ENCODE results near the gene LCK.

LCK gene

DNA sequence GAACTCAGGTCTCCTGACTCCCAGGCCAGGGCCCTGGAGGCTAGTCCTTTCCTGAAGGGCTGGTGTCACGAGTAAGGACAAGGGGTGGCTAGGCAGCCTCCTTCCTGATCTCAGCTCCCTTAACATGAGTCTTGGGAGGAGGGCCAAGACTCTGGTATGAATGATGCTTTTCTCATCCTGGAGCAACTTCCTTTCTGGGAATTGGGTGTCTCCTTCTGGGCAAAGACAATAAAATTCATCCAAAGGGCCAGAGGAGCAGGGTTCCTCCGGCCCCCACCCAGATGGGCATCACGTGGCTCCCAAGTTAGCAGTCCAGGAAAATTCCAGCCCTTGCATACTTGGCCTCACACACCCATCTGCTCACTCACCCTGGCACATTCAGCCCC is 4.2 kb upstream of the LCK start, which contains the start of gene FAM167B:
FAM167B (plus strand) TSS at position 335 of the 386 bp plus-strand sequence. CDS start 200 bp downstream, outside the sequence.
- H3K4me3 ChIP-seq (replicated peaks; ENCODE audit: low read depth, low read length): no peak within 1 kb of the TSS
- peak; percentile 69 for DNase-seq (ENCODE audit: extremely low read depth, low read depth)
- TF ChIP-seq, protein P1, sequence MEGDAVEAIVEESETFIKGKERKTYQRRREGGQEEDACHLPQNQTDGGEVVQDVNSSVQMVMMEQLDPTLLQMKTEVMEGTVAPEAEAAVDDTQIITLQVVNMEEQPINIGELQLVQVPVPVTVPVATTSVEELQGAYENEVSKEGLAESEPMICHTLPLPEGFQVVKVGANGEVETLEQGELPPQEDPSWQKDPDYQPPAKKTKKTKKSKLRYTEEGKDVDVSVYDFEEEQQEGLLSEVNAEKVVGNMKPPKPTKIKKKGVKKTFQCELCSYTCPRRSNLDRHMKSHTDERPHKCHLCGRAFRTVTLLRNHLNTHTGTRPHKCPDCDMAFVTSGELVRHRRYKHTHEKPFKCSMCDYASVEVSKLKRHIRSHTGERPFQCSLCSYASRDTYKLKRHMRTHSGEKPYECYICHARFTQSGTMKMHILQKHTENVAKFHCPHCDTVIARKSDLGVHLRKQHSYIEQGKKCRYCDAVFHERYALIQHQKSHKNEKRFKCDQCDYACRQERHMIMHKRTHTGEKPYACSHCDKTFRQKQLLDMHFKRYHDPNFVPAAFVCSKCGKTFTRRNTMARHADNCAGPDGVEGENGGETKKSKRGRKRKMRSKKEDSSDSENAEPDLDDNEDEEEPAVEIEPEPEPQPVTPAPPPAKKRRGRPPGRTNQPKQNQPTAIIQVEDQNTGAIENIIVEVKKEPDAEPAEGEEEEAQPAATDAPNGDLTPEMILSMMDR (IDR thresholded peaks at IDR 0.05; ENCODE audit: low read depth, low read length, missing control alignments): no peak

GRCh38 chr1:32247452-32247851 is 3.6 kb upstream of the LCK start:
- DNase-seq (ENCODE audit: extremely low read depth, low read depth): no peak
- TF ChIP-seq, protein P1 (IDR thresholded peaks at IDR 0.05; ENCODE audit: low read depth, low read length, missing control alignments): no peak
- H3K4me3 ChIP-seq (replicated peaks; ENCODE audit: low read depth, low read length): no peak overlapping the region

- H3K4me3 ChIP-seq (replicated peaks; ENCODE audit: low read depth, low read length): 0 out of 2 replicates have a peak overlapping the region, but pooled peaks have one; percentile 15
- TF ChIP-seq, protein P1 (IDR thresholded peaks at IDR 0.05; ENCODE audit: low read depth, low read length, missing control alignments): peak; percentile 93
- DNase-seq (ENCODE audit: extremely low read depth, low read depth): no peak
These were observed 2.8 kb upstream of the LCK start for GRCh38 chr1:32247983-32248889.

DNA sequence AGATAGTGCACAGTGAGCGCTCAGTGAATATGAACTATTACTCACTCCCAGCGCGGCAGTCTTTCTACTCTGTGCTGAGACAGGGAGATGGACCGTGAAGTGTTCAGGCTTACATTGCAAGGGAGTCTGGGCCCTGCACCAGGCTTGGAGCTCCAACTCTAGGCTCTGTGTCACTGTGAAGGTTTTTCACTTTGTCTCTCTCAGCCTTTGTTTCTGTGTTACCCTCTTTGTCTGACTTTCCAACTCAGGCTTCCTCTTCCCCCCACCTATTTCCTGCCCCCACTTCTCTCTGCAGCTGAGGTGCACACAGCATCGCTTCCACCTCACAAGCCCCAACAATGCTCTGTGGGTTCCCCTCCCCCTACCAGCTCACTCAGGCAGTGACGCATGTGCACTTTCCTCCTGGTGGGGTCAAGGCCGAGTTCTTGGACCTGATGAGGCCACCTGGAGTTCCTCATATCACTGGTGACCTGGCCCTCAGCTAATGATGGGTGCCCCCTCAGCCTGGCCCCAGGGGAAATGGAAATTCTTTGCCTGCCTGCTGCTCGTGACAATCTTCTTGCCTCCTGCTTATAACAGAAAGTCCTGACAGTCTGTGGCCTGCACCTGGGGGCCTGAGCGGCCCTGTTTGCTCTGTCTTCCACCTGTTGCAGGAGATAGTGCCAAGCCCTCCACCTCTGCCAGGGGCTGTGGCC is 1.1 kb upstream of the LCK start:
- no peak for DNase-seq (ENCODE audit: extremely low read depth, low read depth)
- TF ChIP-seq, protein P1 (IDR thresholded peaks at IDR 0.05; ENCODE audit: low read depth, low read length, missing control alignments): no peak
- H3K4me3 ChIP-seq (replicated peaks; ENCODE audit: low read depth, low read length): no peak overlapping the region

GRCh38 chr1:32255072-32256071 is 4.3 kb downstream of the LCK start:
- TF ChIP-seq, protein P1 (IDR thresholded peaks at IDR 0.05; ENCODE audit: low read depth, low read length, missing control alignments): no peak
- DNase-seq (ENCODE audit: extremely low read depth, low read depth): no peak
- no peak overlapping the region for H3K4me3 ChIP-seq (replicated peaks; ENCODE audit: low read depth, low read length)
